Activated T-helper 1 cell treated with Interleukin-2 at 50 U/mL for 16 hours (primary cell): ENCODE results near the gene MYH11.
"Not testable (repeated sequence)": the region's sequence is repeated elsewhere in the genome, so short reads cannot be mapped to it uniquely, and the experiment has no call there.

Experiments used
- DNase-seq: peaks from one replicate; pipeline ENCODE4 v3.0.0-alpha.2; 2020; ENCODE audit warnings: low read depth

MYH11 gene

GRCh38 chr16:15749985-15750384 is 106.8 kb downstream of the MYH11 start:
- DNase-seq = no peak

GRCh38 chr16:15749371-15749770 is 107.5 kb downstream of the MYH11 start:
- DNase-seq = no peak

GRCh38 chr16:15748654-15749053 is 108.2 kb downstream of the MYH11 start:
- DNase-seq = no peak

DNA sequence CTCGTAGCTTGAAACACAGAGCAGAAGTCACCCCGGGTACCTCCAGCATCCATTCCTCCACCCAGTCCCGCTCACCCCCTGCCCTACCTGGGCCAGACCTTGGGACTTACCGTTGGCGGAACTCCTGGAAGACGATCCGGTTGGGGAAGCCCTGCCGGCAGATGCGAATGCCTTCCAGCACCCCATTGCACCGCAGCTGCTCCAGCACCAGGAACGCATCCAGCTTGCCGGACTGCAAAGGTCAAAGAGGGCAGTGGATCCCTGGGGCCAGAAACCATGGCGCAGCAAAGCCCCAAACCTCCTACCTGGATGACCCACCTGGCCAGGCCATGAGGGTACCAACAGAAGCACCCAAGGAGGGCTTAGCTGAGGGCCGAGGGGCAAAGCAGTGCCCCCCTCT is 108.9 kb downstream of the MYH11 start:
- no peak for DNase-seq

GRCh38 chr16:15746332-15746731 is 110.5 kb downstream of the MYH11 start:
- DNase-seq = no peak

GRCh38 chr16:15743657-15744056 is 113.2 kb downstream of the MYH11 start:
- DNase-seq = no peak

- DNase-seq = no peak
Measured at GRCh38 chr16:15742716-15743115, 114.1 kb downstream of the MYH11 start.

DNA sequence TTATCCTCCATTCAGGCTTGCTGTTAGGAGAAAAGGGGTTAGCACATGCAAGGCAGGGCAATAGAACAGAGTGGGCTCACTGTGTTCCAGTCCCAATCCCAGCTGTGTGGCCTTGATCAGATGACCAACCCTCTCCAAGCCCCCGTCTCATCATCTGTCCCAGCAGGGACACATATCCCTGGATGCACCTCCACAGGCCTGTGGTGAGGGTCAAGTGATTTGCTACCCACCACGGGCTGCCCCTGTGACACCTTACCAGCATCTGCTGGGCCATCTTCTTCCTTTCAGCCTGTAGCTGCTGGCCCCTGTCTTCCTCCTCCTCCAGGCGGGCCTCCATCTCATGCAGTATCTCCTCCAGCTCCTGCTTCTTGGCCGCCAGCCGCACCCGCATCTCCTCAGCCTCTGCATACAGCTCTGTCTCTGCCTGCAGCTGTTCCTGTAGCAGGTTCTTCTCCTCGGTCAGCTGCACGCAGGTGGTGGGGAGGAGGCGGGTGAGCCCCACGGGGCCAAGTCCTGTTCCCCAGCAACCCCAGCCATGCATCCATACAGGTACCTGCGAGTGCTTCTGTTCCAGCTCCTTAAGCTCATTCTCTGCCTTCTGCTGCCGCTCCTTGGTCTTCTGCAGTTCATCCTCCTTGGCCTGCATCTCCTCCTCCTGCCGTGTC is 115.5 kb downstream of the MYH11 start:
- no peak for DNase-seq

- DNase-seq = no peak
Measured at GRCh38 chr16:15739950-15740349, 116.9 kb downstream of the MYH11 start.

DNA sequence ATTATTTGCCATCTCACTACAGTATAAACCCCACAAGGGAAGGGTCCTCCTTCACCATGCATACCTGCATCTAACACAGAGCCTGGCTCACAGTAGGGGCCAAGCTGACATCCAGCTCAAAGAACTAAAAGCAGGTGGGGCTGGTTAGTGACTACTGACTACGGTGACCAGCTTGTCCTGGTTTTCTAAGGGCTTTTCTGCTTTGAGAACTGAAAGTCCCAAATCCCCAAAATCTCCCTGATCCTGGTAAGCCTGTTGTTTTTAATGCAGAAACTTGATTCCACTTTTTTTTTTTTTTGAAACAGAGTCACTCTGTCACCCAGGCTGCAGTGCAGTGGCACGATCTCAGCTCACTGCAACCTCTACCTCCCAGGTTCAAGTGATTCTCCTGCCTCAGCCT is 117.4 kb downstream of the MYH11 start:
- DNase-seq = no peak

GRCh38 chr16:15737140-15737644 is 119.6 kb downstream of the MYH11 start:
- DNase-seq = no peak

DNA sequence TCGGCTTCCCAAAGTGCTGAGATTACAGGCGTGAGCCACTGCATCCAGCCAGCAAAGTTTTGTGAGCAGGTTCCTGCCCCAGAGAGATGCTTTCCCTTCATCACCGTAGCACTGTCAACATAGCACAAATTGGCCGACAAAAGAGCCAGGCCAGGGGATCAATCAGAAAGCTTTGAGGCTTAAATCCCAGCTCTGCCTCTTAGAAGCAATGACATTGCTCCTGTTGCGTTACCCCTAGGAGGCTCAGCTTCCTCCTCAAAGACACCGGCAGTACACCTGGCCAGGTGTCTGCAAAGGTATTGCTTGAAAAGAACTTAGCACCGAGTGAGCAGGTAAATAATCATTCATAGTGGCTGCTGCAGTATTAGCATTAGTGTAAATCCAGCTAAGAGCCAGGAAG is 120.3 kb downstream of the MYH11 start:
- DNase-seq = no peak

- no peak for DNase-seq
Measured at GRCh38 chr16:15735610-15736009, 121.2 kb downstream of the MYH11 start.

DNA sequence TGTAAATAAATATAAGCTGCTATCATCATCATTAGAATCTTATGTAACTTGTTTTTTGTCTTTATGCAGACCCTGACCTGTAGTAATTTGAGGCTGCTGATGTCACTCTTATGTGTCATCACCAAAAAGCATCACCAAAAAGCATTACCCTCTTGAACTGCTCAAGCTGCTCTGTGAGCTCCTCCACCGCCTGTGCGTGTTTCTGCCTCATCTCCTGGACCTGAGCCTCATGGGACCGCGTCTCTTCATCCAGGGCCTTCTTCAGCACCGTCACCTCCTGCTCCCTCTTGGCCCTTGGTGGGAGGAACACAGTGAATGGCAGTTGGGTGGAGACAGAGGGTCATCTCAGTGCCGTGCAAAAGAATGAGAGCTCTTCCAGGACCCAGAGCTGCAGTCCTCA is 124.4 kb downstream of the MYH11 start:
- no peak for DNase-seq

DNA sequence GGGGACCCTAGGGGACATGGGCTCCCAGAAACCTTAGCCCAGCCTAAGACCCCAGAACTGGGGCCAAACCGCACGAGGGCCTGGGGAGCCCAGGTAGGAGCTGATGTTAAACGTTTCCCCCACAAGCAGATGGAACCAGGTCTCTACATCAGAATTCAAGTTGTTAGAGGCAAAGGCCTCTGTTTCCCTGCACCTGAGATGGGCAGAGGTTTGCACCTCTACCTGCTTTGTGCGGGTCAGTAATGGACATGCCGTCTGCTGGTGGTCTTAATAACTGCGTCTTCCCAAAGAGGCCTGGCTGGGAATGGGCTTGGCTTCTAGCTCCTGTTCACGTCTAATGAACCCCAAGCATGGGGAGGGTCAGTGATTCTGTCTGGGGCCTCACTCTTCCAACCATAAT is 127.7 kb downstream of the MYH11 start:
- no peak for DNase-seq

DNA sequence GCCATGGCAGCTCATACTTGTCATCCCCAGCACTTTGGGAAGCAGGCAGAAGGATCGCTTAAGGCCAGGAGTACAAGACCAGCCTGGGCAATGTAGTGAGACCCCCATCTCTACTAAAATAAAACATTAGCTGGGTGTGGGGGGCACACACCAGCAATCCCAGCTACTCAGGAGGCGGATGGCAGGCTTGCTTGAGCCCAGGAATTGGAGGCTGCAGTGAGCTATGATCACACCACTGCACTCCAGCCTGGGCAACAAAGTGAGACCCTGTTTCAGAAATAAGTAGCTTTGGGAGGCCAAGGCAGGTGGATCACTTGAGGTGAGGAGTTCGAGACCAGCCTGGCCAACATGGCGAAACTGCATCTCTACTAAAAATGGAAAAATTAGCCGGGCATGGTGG is 129.1 kb downstream of the MYH11 start:
- DNase-seq = not testable (repeated sequence)

- DNase-seq = no peak
Measured at GRCh38 chr16:15726715-15727114, 130.1 kb downstream of the MYH11 start.

GRCh38 chr16:15725641-15726240 is 131.1 kb downstream of the MYH11 start:
- no peak for DNase-seq

GRCh38 chr16:15723808-15724207 is 133.0 kb downstream of the MYH11 start:
- DNase-seq = no peak

- no peak for DNase-seq
Measured at GRCh38 chr16:15721018-15721417, 135.8 kb downstream of the MYH11 start.

DNA sequence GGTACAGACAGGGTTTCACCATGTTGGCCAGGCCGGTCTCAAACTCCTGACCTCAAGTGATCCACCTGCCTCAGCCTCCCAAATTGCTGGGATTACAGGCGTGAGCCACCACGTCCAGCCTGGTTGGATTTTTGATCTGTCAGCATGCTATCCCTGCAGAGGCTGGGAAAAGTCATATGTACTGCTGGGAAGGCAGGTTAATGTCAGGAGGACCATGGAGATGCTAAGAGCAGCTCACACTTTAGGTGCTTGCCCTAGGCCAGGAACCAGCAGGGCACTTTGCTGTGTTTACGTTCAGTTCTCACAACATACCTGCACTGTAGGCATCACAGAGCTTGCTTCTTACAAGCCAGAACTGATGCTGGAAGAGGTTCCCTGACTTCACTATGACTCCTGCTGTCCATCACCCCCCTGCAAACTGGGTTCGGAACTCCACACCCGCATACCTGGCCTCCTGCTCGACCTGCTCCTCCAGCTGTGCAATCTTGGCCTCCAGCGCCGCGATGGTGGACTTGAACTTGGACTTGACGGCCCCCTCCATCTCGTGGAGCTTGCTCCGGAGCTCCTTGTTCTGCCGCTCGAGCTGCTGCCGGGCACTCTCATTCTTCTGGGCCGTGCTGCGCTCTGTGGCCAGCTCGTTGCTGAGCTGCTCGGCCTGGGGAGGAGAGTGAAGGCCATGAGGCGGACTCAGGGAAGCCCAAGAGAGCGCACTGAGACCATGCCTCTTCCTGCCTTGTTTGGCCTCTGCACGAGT is 140.0 kb downstream of the MYH11 start:
- no peak for DNase-seq

- DNase-seq = no peak
Measured at GRCh38 chr16:15715221-15715620, 141.6 kb downstream of the MYH11 start.
